ENCODE measurements around the gene CHN2.

DNA sequence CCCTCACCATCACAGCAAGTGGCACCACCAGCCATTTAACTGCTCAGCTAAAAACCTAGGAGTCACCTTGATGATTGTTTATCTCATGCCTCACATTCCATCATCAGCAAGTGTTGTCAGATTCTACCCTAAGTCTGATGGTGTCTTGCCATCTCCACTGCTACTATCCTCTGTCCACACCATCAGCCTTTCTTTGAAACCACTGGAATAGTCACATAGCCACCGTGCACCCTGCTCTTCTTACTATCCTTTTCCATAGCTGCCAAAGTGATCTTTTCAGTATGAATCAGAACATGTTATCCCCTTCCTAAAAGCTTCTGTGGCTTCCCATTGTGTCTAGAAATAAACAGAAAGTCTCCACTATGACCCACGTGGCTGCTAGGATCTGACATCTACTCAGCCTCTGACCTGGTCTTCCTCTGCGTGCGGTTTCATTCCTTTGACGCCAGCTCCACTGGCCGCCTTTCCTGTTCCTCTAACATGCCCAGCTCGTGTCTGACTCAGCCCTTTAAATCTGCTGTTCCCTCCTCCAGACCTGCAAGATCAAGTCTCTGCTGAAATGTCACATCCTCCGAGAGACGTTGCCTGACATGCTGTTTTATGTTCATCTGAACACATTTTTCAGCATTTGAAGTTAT is 16.5 kb upstream of the CHN2 start:
- TF ChIP-seq EP300 (IDR thresholded peaks at IDR 0.05; ENCODE audit: low read depth) (no peak), POLR2A (IDR thresholded peaks at IDR 0.05) (no peak)

All from transverse colon (tissue), 1 donor.